ENCODE measurements around the gene SEC24D.
"Not testable (repeated sequence)": the region's sequence is repeated elsewhere in the genome, so short reads cannot be mapped to it uniquely, and the experiment has no call there.

SEC24D gene

GRCh38 chr4:118835571-118836300, at the start of gene SEC24D:
SEC24D (minus strand) TSS chr4:118836126; CDS start chr4:118833696, 2,430 bp downstream.
- DNase-seq (ENCODE audit: low spot score) = peak; percentile 97

- DNase-seq (ENCODE audit: low spot score) = no peak
These were observed 48.8 kb upstream of the SEC24D start for GRCh38 chr4:118884716-118885115.

GRCh38 chr4:118883861-118884260, 47.9 kb upstream of the SEC24D start:
- no peak for DNase-seq (ENCODE audit: low spot score)

- no peak for DNase-seq (ENCODE audit: low spot score)
These were observed 45.7 kb upstream of the SEC24D start for GRCh38 chr4:118881512-118882146.

- no peak for DNase-seq (ENCODE audit: low spot score)
These were observed 43.5 kb upstream of the SEC24D start for GRCh38 chr4:118879409-118879808.

DNA sequence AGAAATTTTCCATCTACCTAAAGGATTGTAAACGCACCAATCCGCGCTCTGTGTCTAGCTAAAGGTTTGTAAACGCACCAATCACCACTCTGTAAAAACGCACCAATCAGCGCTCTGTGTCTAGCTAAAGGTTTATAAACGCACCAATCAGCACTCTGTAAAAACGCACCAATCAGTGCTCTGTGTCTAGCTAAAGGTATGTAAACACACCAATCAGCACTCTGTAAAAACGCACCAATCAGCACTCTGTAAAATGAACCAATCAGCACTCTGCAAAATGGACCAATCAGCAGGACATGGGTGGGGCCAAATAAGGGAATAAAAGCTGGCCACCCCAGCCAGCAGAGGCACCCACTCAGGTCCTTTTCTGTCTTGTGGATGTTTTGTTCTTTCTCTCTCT, 42.6 kb upstream of the SEC24D start:
- not testable (repeated sequence) for DNase-seq (ENCODE audit: low spot score)

DNA sequence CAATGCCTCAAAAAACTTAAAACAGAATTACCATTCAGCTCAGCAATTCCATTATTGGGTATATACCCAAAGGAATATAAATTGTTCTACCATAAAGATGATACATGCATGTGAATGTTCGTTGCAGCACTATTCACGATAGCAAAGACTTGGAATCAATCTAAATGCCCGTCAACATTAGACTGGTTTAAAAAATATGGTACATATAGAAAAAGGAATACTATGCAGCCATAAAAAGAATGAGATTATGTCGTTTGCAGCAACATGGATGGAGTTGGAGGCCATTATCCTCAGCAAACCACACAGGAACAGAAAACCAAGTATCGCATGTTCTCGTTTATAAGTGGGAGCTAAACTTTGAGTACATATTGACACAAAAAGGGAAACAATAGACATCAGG, 41.9 kb upstream of the SEC24D start:
- no peak for DNase-seq (ENCODE audit: low spot score)

DNA sequence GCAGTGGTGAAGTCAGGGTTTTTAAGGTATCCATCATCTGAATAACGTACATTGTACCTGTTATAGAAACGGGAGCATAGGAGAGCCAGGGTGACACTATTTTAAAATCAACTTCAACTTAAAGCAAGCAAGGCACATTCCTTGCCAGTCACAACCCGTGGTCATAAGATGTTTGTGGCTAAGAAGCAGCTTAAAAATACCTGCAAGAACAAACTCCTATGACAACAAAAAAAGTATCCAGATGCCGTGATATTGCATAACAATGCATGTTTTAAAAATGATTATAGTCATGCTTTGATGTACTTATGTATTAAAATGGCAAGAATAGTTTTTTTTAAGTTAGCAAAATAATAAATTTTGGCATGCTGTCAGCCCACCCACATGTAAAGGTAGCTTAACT, 36.3 kb upstream of the SEC24D start:
- DNase-seq (ENCODE audit: low spot score) = no peak

DNA sequence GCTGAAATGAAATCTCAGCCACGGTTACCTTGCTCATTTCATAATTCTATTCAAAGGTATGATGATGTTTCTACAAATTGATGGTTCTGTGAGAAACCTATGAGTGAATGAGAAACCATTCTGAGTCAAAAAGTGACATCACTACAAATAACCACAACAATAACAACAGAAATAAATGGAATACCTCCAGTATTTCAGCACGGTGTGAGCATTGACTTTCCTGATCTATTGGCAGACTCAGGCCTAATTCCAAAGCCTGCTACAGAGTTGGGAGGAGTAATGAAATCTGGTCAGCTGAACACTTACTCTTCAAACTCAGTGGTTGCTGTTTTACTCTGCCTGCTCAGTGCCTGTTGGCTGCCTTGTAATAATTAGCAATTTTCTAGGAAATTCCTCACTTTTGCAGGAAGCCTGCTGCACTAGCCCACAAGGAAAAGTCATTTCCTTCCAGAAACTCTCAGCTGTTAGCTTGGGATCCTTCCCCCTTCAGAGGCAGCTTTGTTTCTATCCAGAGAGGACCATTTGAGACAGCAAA, 33.9 kb upstream of the SEC24D start:
- no peak for DNase-seq (ENCODE audit: low spot score)

DNA sequence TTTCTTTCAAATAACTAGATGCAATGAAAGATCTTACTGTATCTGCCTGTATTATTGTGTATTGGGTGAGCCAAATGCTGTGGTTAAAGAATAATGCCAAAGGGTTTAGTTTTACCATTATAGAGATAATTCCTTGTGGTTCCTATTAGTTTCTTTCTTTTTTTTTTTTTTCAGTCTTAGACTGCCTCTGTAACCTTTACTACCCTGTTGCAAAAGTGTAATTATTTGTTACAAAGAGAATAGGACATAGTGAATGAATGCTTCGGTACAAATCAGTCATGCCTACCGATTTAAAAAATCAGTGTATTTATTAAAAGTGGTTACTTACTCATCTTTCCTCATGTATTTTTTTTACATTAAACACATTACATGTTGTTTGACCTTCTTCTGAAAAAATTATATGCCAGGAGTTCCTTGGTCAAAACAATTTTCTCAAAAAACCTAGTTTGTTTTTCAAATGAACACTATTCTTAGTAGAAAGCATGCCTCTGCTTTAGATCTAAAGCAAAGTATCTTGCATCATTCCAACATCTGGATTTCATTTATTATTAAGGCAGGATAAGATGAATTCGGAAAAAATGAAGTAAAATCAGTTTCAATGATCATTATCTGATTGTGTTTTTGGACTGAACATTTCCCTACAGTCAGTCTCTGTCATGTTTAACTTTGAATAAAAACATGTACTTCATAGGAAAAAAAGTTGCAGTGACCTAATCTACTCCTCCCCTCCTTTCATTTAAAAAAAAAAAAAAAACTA, 31.6 kb upstream of the SEC24D start:
- no peak for DNase-seq (ENCODE audit: low spot score)

DNA sequence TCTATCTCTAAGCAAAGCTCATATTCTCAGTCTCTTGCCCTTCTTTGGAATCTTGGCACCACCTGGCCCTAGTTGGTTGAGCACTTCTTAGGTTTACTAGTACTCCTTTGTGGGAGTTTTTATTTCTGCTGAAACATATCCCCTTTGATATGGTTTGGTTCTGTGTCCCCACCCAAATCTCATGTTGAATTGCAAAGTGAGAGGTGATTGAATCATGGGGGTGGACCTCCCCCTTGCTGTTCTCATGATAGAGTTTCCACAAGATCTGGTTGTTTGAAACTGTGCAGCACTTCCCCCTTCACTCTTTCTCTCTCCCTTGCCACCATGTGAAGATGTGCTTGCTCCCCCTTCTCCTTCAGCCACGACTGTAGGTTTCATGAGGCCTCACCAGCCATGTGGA, 30.5 kb upstream of the SEC24D start:
- no peak for DNase-seq (ENCODE audit: low spot score)

DNA sequence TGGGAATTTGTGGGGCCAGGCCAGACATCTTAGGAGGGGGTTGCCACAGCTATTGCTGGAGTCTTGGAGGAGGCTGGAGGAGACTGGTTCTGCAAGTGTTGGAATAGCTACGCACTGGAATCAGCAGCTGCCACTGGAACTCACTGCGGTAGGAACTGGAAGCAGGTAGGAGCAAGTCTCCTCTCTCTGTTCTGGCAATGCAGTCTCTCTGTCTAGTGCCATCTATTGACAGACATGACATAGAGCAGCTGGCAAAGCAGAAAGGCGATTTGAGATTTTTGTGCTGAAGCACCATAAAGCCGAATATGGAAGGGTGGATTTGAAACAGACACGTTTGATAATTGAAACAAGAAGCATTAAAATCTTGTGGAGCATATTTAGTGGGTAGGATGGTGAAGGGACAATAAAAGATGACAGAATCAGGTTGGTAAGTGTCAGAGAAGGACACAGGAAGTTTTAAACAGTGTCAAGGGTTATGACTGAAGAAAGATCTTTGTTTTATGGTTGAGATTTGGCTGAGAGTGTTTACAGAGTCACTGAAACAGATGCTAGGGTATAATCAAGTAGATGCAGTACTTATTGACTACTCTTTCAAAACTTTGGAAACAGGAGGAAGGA, 29.3 kb upstream of the SEC24D start:
- peak; percentile 47 for DNase-seq (ENCODE audit: low spot score)

GRCh38 chr4:118858779-118859178, 22.9 kb upstream of the SEC24D start:
- DNase-seq (ENCODE audit: low spot score) = no peak

- no peak for DNase-seq (ENCODE audit: low spot score)
These were observed 21.8 kb upstream of the SEC24D start for GRCh38 chr4:118857760-118858159.

DNA sequence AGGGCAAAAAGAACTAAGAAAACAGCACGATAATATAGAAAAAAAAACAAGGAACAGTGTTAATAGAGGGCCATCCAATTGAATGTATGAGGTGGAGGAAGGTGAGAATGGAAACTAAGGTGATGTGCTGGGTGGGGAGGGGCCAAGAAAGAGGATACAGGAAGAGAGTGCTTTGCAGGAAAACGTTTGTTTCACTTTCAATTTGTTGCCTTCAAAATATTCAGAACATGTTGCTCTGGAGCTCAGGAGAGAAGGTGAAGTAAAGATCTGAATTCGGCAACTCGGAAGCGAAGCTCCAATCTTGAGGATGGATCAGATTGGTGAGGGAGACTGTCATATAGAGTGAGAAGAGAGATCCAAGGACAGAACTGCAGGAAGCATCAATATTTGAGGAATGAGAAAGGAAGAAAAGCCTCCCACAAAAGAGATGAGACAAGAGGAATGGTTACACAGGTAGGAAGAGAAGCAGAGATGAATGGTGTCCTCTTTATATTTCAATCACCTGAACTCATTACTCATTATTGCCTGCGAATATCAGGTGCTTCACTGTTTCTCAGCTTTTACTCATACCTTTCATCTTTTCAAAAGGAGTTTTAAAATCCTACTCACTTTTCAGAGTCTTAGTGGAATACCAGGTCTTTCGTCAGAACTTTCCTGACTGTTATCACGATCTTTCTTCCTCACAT, 14.7 kb upstream of the SEC24D start:
- DNase-seq (ENCODE audit: low spot score) = peak; percentile 32

- no peak for DNase-seq (ENCODE audit: low spot score)
These were observed 14.1 kb upstream of the SEC24D start for GRCh38 chr4:118849867-118850487.

DNA sequence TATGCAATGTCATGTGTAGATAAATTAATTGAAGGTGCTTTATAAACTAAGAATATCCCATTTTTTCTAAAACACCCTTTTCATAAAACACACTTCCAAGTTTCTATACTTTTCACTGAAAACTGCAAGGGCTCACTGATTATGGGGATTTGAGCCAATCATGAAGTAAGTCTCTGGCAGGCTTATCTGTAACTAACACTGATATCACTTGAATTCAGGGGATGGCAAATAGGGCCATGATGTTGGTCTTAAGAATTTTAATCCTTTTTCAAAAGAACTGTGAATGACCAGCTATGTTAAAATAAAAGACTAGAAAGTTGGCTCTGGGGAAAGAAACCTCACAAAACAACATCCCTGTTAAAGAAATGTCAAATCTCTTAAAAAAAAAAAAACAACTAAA, 13.0 kb upstream of the SEC24D start:
- no peak for DNase-seq (ENCODE audit: low spot score)

- no peak for DNase-seq (ENCODE audit: low spot score)
These were observed 12.3 kb upstream of the SEC24D start for GRCh38 chr4:118848242-118848641.

DNA sequence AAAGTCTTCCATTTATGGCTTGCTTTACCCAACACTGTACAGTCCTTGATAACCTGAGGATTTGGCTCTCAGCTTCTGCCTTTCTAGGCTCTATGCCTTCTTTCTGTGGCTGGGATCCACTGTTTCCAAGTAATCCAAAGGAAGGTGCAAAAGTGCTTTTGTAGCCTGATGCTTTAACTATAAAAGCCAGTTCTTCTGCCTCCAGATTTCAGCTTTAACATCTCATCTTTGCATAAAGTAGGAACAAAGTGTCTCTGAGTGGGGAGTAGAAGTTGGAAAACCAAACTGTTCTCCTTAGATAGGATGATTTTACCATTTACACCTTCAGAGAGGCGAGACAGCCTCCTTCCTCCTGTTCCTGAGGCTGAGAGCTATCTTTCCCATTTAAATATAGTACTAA, 11.1 kb upstream of the SEC24D start:
- no peak for DNase-seq (ENCODE audit: low spot score)

DNA sequence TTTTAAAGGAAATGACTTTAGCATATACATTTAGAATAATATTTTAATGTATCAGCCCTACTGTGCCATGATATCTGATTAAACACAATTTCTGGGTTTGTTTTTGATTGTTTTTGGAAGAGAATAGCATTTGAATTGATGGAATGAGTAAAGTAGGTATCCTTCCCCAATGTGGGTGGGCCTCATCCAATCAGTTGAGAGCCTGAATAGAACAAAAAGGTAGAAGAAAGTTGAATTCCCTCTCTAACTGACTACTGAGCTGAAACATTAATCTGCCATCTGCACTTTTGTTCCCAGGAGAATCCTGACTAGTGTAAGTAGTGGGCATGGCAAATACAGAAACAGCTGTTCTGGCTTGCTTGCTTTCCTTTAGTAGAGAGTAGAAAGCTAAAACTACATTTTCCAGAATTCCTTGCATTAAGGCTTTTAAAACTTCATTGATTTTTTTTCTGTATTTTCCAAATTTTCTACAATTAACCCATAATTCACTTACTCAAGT, 9.7 kb upstream of the SEC24D start:
- DNase-seq (ENCODE audit: low spot score) = no peak

- no peak for DNase-seq (ENCODE audit: low spot score)
These were observed 7.3 kb upstream of the SEC24D start for GRCh38 chr4:118843237-118843636.
